AML-193 (cell line): Measurements from ENCODE around the gene KDELR1.

Experiments used
- DNase-seq, 2 experiments: peaks; one replicate each; lab custom pipeline; 2025; lab: John Stamatoyannopoulos, UW

Gene KDELR1

GRCh38 chr19:48391100-48392005 is at the start of gene KDELR1:
KDELR1 (minus strand) TSS chr19:48391551; CDS start chr19:48391358, 193 bp downstream.
- peak; percentile 38 to 41 for DNase-seq

- DNase-seq: no peak
Observed at GRCh38 chr19:48436586-48436985, 45.2 kb upstream of the KDELR1 start.

GRCh38 chr19:48433337-48433736 is 42.0 kb upstream of the KDELR1 start:
- no peak for DNase-seq

- no peak for DNase-seq
Observed at GRCh38 chr19:48428670-48429069, 37.3 kb upstream of the KDELR1 start.

GRCh38 chr19:48424694-48425219 is 33.4 kb upstream of the KDELR1 start:
- peak; percentile 23 to 32 for DNase-seq

- DNase-seq: no peak
Observed at GRCh38 chr19:48421548-48421947, 30.2 kb upstream of the KDELR1 start.

- peak; percentile 44 to 60 for DNase-seq
Observed at GRCh38 chr19:48419158-48419920, 28.0 kb upstream of the KDELR1 start.

- DNase-seq: no peak
Observed at GRCh38 chr19:48418317-48419064, 27.1 kb upstream of the KDELR1 start.

- no peak for DNase-seq
Observed at GRCh38 chr19:48417421-48417820, 26.1 kb upstream of the KDELR1 start.

- DNase-seq: no peak
Observed at GRCh38 chr19:48415806-48416221, 24.5 kb upstream of the KDELR1 start.

- DNase-seq: no peak
Observed at GRCh38 chr19:48415395-48415794, 24.0 kb upstream of the KDELR1 start.

GRCh38 chr19:48413879-48414587 is 22.7 kb upstream of the KDELR1 start:
- no peak for DNase-seq

GRCh38 chr19:48405850-48406249 is 14.5 kb upstream of the KDELR1 start:
- no peak for DNase-seq

GRCh38 chr19:48405010-48405659 is 13.8 kb upstream of the KDELR1 start:
- no peak for DNase-seq

- peak; percentile 14 to 56 for DNase-seq
Observed at GRCh38 chr19:48403606-48404005, 12.3 kb upstream of the KDELR1 start.

- no peak for DNase-seq
Observed at GRCh38 chr19:48401287-48401686, 9.9 kb upstream of the KDELR1 start.

GRCh38 chr19:48400018-48400742 is 8.8 kb upstream of the KDELR1 start:
- no peak for DNase-seq

GRCh38 chr19:48398375-48399235 is 7.3 kb upstream of the KDELR1 start:
- no peak for DNase-seq

GRCh38 chr19:48398102-48398374 is 6.7 kb upstream of the KDELR1 start:
- no peak for DNase-seq
